G401.6 (cell line): Measurements from ENCODE around the gene CHCHD4.
A peak's percentile ranks its signal among the peaks of the same experiment; 100 is the strongest.

Experiments
- FAIRE-seq: peaks from 2 replicates; lab custom pipeline; 2012; peaks lifted over from hg19 to GRCh38; lab: Jason Lieb, UNC

The CHCHD4 gene

GRCh38 chr3:14148041-14148985, 23.6 kb upstream of the CHCHD4 start:
- FAIRE-seq, result no peak

- FAIRE-seq, result no peak
These were observed 22.9 kb upstream of the CHCHD4 start for GRCh38 chr3:14147617-14148016.

- no peak for FAIRE-seq
These were observed 22.4 kb upstream of the CHCHD4 start for GRCh38 chr3:14147066-14147435.

- FAIRE-seq, result no peak
These were observed 21.9 kb upstream of the CHCHD4 start for GRCh38 chr3:14146381-14147065.

- no peak for FAIRE-seq
These were observed 21.2 kb upstream of the CHCHD4 start for GRCh38 chr3:14145670-14146380.

- FAIRE-seq, result peak; percentile 31
These were observed 20.6 kb upstream of the CHCHD4 start for GRCh38 chr3:14145236-14145635.

GRCh38 chr3:14144423-14145075, 19.9 kb upstream of the CHCHD4 start:
- FAIRE-seq, result peak; percentile 97

GRCh38 chr3:14143271-14144225, 18.9 kb upstream of the CHCHD4 start:
- peak; percentile 76 for FAIRE-seq

GRCh38 chr3:14142567-14143270, 18.0 kb upstream of the CHCHD4 start:
- FAIRE-seq, result no peak

- no peak for FAIRE-seq
These were observed 17.1 kb upstream of the CHCHD4 start for GRCh38 chr3:14141602-14142341.

GRCh38 chr3:14141144-14141543, 16.5 kb upstream of the CHCHD4 start:
- FAIRE-seq, result no peak

GRCh38 chr3:14140668-14141067, 16.0 kb upstream of the CHCHD4 start:
- FAIRE-seq, result no peak

- FAIRE-seq, result no peak
These were observed 15.1 kb upstream of the CHCHD4 start for GRCh38 chr3:14139771-14140170.

GRCh38 chr3:14138878-14139655, 14.4 kb upstream of the CHCHD4 start:
- FAIRE-seq, result no peak

GRCh38 chr3:14138109-14138877, 13.6 kb upstream of the CHCHD4 start:
- no peak for FAIRE-seq

- FAIRE-seq, result no peak
These were observed 12.8 kb upstream of the CHCHD4 start for GRCh38 chr3:14137445-14137844.

- no peak for FAIRE-seq
These were observed 12.3 kb upstream of the CHCHD4 start for GRCh38 chr3:14137004-14137403.

GRCh38 chr3:14135581-14135980, 10.9 kb upstream of the CHCHD4 start:
- no peak for FAIRE-seq
